GM10847 (cell line): ENCODE data around the gene CDK6.

ENCODE experiments used
- POLR2A ChIP-seq: IDR thresholded peaks from 2 replicates; pipeline ENCODE4 v1.6.1; 2011; ENCODE audit not compliant: insufficient read length; ENCODE audit errors: extremely low read depth

CDK6 gene

DNA sequence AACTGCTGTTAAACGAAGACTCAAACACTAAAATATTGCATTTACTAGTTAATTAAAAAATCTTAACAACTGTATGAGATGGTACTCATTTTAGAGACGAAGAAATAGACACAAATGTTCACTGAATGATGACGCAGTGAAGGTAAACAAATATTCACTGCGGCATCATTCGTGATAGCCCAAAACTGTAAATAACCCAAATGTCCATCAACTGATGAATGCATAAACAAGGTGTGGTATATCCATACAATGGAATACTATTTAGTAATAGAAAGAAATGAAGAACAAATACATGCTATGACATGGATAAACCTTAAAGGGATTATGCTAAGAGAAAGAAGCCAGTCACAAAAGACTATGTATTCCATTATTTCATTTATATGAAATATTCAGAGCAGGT lies 51.4 kb downstream of the CDK6 start:
- TF ChIP-seq POLR2A: no peak

DNA sequence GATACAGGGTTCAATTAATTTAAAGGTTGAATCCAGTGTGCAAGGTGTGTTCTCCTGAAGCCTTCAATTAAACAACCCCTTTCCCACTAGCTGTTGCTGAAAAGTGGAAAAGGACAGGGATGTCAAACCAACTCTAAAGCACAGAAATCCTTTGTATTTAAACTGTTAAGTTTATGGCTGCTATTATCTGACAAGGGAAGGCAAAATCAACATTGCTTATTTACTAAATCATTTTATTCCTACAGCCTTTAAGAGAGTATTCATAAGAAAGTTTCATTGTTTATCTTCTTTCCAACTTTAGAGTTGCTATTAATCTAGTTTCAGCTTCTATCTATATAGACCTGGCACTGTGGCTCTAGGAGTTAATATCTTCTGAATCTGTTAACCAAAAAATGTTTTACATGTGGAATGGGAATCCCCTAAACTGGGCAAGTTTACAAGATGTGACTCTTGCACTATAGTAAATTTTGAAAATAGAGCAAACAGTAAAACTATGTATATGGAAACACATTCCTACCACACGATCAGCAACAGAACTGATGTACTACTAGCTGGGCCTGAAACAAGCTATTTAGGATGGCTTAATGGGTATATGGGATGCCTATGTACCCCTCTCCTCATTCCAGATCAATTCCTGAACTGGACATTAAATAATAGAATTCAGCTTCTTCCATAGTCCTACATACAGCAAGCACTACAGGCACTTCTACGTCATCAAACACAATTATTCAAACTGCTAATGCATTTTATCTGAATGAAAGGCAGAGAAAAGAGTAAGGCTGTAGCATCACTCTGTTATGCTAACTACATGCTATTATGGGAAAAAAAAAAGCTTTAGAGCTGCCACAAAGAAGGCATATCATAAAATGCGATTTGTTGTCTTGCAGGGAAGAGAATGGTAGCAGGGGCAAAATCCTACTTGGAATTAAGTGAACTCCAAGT lies 52.8 kb downstream of the CDK6 start:
- TF ChIP-seq POLR2A: no peak

DNA sequence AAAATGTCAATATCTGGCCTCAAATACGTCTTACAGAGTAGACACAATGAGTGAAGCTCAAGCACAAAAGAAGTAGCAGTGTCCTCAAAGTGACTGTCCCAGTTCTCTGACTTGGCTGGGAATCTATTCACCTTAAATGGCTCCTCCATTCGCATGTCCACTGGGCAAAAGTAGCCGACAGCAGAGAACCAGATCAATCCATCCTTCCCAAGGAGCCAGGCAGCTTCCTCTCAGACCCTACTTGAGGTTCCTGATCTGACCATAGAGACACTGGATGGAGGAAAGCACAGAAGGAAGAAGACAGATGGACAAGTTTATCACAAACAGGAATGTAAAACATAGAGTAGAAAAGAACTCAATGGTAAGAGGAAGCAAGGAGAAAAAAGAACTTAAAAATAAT lies 53.5 kb downstream of the CDK6 start:
- TF ChIP-seq POLR2A: no peak

DNA sequence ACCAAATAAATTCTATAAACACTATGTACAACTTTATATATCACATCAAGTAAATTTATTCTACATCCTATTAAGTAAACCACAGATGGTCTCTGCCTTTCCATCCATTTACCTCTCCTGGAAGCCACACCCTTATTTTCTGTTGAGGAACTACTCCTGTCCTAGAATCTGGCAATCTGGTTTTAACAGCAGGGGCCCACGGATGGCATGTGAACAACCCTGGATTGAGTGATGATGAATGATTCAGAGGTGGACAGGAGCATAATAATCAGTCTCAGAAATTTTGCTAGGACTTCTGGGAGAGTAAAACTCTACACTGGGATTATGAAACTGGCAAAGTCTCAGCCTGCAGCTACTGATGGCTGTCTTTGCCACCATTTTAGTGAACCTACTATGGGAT lies 54.1 kb downstream of the CDK6 start:
- TF ChIP-seq POLR2A: no peak

DNA sequence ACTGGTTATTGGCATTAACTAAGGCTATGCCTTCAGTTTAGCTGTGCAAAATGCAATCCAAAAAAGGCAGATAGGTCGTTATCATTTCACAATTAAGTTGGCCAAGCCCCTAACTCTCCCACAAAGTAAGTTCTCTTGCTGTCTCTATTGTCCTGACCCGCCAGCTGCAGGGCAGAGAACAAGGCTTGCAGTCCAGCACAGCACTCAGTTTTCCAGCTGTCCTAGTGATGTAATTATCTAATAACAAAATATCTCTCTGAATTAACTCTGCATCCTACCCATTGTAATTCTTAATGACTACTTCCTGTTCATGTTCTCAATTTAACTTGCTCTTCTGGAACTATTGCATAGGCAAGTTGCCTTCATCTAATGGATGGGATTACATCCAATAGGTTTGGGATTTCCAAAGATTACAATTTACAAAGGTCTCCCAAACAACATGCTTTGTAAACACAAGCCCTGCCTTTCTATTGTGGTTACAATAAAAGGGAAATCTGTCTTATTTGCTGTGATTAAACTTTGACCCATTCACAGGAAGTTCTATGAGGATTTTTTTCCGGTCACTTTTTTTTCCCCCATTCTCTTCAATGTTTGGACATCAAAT lies 55.2 kb downstream of the CDK6 start:
- TF ChIP-seq POLR2A: no peak

DNA sequence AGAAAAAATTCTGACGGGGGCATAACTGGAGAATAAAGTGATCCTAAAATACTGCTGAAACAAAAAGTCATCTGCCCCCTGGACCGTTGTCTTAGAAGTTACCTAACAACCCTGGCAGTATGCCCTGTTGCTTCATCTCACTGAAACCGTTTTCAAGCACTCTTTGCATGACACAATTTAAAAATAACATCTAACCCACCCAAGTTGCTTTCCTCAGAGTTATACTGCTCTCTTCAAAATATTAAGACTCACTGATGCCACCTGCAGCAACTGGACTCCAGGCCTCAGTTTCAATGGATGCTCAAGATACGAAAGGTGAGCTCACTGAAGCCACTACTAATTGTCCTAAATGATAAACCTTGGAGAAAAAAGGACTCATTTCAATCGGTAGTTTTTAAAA lies 57.4 kb downstream of the CDK6 start:
- no peak for TF ChIP-seq POLR2A

DNA sequence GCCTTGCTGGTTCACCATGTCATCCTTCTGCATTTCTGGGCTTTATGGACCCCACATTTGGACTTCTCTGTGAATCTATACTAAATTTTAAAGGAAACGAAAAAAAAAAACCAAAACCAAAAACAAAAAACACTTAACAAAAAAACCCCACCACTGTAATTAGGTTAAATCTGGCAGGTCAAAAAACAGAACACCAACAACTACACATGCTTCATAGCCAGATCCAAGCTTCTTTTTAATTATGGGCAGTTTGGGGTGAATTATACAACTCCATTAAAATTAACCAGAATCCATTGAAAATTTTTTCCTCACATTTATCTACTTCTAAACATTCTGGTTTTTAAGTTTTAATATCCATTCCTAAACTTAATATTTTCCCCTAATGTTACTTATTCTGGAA lies 58.4 kb downstream of the CDK6 start:
- no peak for TF ChIP-seq POLR2A

DNA sequence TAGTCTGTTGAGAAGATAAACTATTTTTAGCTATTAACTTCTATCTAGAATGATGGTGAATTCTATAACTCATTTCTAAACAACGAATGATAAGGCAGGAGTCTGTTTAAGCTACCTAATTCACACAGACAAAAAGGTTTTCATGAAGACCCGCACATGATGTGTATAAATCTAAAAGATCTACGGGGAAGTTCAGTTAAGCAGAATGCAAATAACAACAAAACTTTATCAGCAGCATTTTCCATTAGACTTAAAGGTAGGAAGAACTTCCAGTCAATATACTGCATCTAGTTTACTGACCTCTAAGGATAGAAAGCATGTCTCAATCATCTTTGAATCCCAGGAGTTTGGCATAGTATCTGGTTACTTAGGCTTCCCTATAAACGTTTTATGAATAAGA lies 62.6 kb downstream of the CDK6 start:
- TF ChIP-seq POLR2A: no peak

DNA sequence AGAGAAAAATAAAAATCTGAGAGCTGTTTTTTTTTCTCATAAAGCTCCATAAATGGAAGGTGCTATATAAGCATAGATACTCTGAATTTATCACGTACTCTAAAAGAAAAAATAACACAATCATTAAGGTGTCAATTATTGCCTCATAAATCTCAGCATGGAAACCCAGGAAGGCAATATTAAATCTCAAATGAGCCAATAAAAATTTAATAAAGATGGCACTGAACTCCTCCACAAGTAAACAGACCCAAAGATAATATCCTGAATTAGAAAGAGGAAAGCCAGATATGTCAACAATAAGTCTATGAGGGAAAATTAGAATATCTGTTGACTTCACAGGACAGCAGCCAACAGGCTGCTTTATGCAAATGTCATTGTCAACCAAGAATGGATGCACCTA lies 66.5 kb downstream of the CDK6 start:
- TF ChIP-seq POLR2A: no peak

DNA sequence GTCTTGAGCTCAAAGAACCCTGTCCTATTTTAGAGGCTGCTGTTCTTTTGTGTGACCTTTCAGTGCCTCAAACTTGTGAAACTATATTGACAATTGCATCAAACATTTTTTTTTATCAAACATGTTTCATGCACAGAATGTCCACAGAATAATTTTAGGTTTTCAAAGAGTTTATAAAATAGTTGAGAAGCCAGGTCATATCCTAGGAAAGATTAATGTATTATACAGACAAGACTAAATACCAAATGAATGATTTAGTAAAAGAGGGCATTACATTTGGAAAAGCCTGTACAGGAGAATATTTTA lies 67.0 kb downstream of the CDK6 start:
- no peak for TF ChIP-seq POLR2A

DNA sequence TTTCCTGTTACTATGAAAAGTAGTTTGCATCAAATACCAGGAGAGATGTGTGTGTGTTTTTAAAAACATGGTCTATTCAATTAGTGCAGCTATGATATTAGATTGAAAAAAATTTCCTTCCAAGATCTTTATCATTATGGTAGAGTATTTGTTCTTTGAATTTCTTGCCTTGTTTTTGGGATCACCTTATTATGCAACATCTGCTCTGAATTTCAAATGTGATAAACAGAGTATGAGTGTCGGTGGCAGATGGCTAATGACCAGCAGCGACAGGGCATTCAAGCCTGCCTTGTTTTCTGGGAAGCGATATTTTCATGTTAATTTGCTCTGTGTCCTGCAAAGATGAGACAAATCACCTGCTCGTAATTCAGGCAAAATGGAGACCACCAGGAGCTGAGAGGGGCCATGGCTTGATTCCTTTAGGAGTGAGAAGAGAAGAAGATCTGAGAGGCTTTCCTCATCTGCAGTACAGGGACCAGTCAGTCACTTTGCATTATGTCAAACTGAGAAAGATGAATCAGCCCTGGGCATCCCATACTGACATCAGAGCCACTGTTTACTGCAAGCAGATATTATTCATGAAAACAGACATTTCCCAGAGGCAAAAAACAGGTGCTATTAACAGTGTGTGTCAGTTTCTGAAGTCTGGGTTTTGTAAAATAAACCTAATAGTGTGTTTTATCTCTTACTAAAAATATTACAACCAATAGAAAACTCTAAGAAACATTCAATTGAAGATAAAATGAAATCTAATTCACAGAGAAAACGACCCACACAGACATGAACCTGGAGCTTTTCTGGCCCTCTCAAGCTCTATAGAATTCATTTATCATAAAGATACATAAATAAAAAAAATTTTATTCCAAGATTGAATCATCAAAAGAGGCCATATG lies 67.6 kb downstream of the CDK6 start:
- TF ChIP-seq POLR2A: no peak

DNA sequence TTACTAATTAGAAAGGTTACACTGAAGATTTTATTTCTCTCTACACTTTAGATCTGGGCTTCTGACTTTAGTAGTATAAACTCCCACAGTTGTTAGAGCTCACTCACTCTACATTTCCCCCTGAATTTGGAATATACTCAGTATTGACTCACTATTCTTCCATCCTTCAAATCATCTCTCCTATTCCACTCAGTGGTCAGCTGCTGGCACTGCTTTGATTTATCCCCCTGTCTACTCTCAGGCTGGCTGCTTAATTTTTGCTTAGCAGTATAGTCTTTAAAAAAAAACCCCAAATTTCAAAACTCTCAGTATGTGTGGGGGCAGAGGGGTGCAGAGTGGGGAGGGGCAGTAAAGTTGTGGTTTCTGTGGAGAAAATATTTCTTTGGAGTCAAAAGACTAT lies 68.9 kb downstream of the CDK6 start:
- no peak for TF ChIP-seq POLR2A

DNA sequence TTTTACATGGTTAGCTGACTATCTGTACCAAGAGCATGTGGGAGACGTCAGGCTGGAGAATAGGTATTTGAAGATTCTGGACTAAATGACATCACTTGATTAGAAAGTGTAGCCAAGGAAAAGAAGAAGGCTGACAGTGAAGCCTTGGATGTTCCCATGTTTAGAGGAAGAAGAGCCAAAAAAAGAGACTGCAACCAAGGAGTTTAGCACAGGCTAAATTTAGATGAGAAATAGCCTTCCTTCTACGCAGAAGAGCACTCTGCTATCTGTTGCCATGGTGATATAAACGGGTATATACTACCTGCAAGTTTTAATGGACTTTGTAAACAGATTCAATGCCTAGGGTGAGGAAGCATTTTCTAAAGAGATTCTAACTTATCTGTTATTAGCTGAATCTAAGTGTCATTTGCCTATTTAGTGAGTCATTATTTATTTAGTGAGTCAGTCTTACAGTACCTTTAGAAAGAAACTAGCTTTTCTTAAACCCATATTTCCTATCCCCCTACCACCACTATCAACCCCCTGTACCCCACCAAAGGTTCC lies 69.8 kb downstream of the CDK6 start:
- no peak for TF ChIP-seq POLR2A

DNA sequence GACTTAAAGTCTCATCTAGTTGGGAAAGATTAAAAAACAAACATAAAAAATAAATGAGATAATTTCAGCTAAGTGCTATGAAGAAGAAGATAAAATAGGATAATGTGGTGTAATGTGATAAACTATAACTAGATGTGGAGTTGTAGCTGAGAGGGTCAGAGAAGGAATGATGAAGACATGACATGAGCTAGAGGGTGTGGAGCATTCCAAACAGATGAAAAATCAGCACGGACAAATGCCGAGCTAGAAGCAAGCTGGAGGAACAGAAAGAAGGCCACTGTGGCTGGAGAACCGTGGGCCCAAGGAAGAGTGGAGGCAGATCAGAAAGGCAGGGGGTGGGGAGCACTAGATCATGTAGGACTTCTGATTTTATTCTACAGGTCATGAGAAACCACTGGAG lies 70.6 kb downstream of the CDK6 start:
- no peak for TF ChIP-seq POLR2A

DNA sequence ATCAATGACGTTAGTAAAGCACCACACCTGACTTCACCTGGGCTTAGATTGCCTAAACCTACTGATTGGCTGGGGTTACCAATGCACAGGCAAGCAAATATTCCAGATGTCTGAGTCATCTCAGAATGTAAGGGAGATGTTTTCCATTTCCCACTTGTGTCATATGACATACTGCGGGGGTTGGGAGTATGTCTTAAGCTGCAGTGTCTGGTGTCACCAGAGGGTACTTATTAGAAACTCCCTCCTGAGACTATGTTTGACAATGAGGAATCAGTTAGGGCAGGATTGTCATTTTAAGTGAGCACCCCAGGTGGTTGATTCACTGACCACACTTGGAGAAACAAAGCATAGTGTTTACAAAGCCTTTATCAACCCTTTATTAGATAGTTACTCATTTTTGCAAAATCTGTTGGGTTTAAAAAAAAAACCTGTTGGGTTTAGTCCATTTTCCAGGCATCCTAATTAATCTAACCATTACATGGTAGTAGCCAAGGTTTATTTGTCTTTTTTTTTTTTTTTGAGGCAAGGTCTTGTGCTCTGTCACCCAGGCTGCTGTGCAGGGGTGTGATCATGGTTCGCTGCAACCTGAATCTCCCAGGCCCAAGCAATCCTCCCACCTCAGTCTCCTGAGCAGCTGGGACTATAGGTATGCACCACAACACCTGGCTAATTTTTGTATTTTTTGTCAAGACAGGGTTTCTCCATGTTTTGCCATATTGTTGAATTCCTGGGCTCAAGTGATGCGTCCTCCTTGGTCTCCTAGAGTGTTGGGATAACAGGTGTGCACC lies 72.5 kb downstream of the CDK6 start:
- TF ChIP-seq POLR2A: no peak
